GM21526 (cell line): ENCODE results near the gene TAF10.
A peak's percentile ranks its signal among the peaks of the same experiment; 100 is the strongest.

ENCODE experiments used
- ATAC-seq: cut with Tn5 transposase; IDR thresholded peaks from one replicate; pipeline ENCODE4 v1.9.1; 2021; ENCODE audit warnings: moderate library complexity; ENCODE audit not compliant: unreplicated experiment, low FRiP score

TAF10 gene

DNA sequence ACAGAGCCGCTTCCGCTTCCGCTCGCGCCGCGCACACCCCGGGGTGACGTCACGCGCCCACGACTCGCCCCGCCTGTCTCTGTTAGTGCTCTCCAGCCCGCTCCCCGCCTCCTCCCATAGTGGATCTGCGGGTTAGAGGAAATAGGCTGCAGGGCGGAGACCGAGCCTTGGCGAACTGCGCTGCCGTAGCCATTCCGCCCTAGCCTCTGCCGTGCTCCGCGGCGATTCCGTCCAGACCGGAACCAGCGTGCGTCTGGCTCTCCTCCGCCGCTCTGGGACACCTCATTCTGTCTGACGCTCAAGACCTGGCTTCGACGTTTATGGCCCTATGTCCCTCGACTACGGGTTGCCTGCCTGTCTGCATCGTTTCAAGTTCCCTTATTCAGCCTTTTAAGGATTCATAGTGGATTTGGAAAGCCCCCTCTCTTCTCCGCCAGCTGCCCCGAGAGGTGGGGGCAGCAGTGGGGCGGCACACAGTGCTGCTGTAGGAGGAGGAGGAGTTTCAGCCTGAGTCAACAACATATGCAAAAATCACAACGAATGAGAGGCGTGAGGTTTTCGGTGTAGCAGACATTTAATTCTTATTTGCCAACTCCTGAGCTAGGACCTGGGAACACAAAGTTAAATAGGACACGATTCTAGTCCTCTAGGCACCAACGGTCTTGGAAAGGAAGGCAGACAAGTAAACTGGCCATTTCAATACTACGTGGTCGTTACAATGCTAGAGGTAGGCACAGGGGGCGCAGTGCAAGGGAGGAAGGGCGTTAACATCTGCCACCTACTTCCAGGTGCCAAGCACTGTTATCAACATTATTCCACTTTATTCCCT is at the start of gene TAF10:
TSS of gene TAF10 (minus strand) at position 4 of the 829 bp plus-strand sequence. CDS start 27 bp downstream, outside the sequence.
- ATAC-seq: peak; percentile 79

DNA sequence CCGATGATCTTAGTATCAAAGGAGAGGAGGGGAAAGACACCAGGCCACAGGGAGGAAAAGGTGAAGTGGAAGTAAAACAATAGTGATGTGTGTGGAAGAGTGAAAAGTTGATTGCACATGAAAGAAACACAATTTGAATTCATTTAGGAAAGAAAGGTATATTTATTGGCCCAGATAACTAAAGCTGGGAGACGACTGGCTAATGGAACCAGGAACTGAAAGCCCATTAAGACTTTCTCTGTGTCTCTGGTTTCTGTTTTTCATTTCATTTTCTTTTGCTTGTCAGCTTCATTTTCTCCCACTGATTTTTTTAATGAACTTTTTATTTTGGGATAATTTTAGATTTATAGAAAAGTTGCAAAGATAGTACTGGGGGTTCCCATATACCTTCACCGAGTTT is 48.7 kb upstream of the TAF10 start:
- no peak for ATAC-seq

- ATAC-seq: no peak
Measured at GRCh38 chr11:6658647-6659046, 46.6 kb upstream of the TAF10 start.

DNA sequence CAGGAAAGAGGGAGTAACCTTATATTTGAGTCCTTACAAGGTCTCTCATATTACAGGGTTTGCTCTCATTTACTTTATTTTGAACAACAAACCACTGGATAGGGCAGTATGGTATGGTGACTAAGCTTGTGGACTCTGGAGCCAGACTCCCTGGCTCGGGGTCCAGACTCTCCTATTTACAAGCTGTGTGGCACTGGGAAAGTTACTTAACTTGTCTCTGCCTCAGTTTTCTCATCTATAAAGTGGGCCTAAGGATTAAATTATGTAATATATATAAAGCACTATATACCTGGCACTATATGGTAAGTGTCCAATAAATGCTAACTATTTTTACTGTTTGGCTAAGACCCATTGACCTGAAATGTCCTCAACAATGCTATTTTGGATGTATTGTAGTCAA is 45.3 kb upstream of the TAF10 start:
- ATAC-seq: no peak

DNA sequence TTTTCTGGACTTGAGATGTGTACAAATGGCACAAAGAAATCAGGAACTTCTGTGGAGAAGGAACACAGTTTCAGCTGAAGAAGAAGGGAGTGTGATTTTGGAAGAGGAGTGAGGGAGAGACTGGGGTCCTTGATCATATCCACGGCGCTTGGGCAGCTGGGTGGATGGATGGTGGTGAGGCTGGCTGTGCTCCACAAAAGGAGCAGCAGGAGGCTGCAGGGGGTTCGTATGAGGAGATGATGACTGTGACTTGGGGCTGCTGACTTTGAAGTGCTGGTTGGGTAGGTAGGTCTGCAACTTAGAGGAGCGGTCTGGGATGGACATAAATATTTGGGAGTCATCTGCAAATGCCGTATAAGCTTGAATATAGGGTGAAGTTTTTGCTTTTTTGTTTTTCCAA is 44.9 kb upstream of the TAF10 start:
- no peak for ATAC-seq

DNA sequence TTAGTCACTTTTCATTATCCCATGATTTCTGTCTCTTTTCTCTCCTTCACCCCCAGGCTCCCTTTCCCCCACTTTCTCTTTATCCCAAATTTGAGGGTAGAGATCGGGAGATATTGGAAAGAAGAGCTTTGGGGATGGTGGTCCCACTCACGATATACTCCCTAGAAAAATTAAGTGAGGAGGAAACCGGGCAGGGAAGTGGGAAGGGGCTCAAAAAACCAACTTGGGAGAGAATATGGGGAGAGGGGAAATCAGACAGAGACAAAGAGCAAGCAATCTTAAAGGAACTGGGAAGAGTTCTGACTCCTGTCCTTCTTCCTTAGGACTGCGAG is 44.5 kb upstream of the TAF10 start:
- no peak for ATAC-seq

DNA sequence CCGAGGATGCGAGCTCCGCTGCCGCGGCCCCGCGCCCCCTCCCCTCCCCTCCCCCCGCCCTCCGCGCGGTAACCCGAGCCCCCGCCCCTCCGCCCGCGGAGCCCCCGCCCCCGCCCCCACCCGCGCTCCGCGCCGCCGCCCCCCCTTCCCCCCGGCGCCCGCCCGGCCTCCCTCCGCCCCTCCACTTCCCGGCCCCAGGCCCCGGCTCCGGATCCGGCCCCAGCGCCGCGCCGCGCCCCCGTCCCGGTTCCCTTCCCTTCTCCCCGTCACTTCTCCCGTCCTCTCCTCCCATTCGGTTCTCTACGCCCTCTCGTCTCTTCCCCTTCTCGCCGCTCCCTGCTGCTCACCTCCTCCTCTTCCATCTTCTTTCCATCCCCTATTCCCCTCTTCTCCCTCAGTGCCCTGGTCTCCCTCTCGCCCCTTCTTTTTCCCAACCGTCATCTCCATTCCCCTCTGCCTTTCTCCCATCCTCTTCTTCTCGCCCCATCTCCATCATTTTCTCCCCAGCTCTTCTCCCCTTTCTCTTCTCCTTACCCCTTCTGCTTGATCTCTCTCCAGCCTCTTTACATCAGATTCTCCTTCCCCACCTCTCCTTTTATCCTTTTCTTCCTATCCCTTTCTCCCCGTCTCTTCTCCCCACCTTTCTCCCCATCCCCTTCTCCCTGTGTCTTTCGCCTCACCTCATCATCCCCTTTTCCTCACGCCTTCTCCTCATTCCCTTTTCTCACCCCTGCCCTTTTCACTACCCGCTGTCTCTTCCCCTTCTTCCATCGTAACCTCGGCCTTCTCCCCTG is 44.0 kb upstream of the TAF10 start, which contains the start of gene DCHS1:
TSS of gene DCHS1 (minus strand) at position 20 of the 794 bp plus-strand sequence. CDS start 14,196 bp downstream, outside the sequence.
- no peak for ATAC-seq

DNA sequence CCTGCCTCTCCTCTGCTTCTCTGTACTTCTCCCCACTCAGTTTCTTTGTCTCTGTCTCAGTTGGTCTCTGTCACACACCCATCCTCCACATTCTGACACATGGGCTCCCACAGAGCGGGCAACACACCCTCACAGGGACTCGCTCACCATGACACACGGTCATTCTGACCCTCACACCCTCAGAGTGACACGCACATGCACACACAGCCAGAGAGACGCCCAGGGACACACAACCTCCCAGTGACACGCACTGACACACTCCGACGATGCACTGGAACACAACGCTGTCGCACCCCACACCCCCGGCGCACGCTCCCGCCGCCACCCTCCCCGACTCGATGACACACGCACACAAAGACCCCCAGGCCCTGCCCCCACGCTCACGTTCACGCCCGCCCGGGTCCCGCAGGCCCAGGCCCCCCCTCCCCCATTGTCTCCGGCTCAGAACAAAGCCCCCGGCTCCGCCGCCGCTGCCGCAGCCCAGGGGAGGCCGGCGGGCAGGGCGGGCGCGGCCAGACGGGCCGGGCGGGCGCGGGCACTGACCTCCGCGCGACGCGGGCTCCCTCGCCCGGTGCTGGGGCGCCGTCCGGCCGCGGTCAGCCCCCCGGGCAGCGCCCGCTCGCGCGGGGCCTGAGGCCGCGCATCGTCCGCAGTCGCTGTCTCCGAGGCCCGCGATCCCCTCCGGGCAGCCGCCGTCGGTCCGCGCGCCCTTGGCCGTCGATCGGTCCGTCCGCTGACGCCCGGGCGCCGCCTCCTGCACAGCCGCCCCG is 43.2 kb upstream of the TAF10 start:
- no peak for ATAC-seq

DNA sequence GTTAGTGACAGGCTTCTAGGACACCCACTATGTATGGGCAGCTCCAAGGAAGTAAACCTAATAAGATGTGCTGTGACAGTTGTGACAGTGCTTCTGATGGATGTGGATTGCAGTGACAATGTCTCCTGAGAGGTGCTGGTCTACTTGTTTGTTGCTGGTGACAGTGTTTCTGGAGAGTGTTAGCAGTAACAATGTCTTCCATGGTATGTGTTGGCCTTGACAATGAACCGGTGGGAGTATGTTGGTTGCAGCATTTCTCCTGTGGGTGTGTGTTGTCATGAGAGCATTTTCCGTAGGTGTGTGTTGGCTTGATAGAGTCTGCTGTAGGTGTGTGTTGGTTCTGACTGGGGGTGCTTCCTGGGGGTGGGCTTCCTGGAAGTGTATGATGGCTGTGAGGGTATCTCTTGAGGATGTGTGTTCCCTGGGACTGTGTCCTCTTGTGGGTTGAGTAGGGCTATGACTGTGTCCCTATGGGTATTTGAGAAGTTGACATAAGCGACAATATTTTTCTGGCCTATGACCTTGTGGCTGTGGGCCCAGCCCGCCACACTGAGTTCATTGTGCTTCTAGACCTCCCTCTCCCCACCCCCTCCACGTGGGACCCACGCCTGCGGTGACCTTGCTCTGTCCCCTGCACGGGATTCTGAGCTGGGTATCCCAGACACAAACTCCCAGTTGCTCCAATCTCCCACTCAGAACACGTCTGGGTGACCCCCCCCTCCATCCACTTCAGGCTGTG is 42.4 kb upstream of the TAF10 start:
- ATAC-seq: no peak

DNA sequence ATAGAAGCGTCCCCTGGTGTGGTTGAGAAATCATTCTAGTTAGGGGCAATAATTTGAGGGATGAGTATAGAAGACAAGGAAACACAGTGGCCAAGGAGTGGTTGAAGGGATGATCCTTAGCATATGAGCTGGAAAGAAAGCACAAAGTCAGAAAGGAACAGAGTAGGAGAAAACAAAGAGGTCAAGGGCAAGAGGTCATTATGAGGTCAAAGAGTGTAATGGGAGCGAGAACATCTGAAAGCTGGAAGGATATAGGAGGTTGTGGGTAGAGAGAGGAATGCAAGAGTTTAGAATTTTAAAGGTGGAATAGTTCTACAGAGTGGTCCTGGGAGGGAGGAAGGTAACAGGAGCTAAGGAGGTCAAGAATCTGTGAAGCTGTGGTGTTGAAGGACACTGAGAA is 41.6 kb upstream of the TAF10 start:
- no peak for ATAC-seq

DNA sequence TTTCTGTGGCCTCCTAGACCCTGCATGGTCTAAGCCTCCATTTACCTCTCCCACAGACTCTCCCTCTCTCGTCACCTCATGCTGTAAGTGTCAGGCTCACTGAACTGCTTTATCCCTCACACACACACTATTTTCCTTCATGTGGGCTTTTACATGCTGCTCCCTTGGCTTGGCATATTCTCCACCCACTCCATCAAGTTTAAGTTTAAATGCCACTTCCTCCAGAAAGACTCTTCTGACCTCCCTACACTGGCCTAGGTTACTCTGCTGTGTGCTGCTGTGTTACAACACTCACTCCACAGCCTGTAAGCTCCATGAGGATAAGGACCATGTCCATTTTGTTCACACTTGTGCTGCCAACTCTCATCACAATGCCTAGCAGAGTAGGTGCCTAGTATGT is 41.1 kb upstream of the TAF10 start:
- no peak for ATAC-seq

DNA sequence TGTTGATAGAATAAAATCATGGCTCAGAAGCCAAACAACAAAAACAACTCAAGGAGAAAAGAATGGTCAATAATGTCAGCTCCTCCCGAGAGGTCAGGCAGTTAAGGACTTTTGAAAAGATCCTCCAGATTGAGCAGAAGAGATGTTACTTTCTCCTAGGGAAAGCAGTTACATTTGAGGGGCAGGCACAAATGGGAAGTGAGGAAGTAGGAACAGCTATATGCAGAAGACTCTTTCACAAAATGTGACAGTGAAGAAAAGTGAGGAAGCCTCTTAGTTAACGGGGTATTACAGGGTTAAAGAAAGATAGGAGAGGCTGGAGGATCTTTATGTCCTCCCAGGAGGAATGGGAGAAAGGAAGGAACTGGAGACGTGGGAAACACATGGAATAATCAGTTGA is 40.2 kb upstream of the TAF10 start:
- ATAC-seq: no peak

DNA sequence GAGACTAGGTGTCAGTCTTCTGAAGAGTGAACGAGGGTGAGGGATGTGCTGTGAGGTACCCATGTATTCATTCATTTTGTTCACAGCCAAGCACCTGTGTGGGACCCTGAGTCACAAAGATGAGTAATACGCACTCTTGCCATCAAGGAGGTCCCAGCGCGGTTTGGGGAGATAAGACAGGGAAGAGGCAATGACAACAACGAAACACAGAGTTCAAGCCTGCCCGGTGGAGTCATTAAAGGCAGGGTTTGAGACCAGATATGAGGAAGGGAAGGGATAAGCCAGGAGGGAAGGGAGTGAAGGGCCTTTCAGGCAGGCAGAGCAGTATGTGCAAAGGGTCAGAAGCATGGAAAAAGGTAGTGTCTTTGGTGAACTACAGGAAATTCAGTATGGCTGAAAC is 39.0 kb upstream of the TAF10 start:
- no peak for ATAC-seq

GRCh38 chr11:6650104-6650503 is 38.1 kb upstream of the TAF10 start:
- no peak for ATAC-seq

DNA sequence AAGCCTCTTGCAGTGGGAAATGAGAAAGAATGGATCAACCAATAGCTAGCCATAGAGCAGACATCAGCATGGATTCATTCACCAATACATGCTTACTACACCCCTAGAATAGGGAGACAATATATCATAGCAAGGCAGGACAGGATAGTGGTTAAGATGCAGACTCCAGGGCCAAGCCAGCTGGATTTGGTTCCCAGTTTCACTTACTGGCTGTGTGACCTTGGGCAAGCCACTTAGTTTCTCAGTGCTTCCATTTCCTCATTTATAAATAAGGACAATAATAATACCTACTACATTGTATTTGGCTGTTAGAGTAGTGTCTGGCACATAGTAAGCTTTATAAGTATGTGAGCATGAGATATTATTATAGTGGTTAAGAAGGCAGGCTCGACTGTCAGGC is 36.5 kb upstream of the TAF10 start:
- ATAC-seq: no peak

GRCh38 chr11:6647836-6648235 is 35.8 kb upstream of the TAF10 start:
- no peak for ATAC-seq

GRCh38 chr11:6646918-6647679 is 35.1 kb upstream of the TAF10 start:
- peak; percentile 86 for ATAC-seq

DNA sequence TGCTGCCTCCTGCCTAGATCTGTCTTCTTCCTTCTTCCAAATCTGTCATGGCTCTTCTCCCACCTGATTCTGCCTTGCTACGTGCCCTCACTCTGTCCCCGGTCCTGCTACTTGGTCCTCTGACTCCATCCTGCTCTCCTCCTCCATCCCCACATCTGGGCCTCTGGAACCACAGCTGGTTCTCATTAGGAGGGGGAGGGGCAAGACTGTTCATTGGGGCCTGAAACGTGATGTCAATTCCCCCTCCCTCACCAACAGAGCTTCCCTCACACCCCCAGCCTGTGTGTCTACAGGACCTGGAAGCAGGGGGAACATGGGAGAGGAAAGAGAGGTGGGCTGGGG is 34.5 kb upstream of the TAF10 start:
- no peak for ATAC-seq

DNA sequence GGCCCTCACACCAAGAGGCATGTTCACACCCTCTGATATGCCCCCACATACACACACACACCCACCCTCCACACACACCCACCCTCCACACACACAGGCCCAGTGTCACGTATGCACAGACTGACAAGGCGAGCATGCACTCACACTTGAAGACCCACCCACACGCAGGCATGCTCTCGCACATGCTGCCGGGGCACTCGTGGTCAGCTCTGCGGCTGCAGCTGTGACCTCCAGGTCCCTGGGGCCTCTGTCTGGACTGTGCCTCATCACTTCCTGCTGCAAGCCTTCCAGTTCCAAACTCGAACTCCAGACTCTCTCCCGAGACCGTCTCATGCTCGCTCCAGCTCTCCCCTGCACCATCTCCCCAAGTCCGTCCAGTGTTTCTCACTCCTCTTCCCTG is 34.1 kb upstream of the TAF10 start:
- no peak for ATAC-seq

DNA sequence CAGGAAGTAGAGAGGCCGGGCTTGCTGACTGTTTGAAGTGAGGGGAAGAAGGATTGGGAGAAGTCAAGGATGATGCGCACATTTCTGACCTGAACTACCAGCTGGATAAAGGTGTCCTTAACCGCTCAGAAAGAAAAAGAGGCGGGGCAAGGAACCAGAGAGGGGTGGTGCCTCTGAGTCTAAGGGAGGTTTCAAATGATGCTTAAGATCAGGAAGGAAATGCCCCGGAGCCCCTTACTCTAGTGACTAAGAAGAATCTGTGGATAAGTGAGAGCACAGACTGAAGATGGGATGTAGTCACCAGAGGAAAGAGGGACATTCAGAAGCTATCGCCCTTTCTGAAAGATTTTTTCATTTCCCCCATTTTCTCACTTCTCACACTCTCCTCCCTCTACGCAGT is 30.9 kb upstream of the TAF10 start:
- ATAC-seq: no peak
